Effector CD4-positive, alpha-beta T cell (primary cell): ENCODE results near the gene ZFAND3.

Experiments
- DNase-seq: peaks from one replicate; pipeline ENCODE4 v3.0.0-alpha.2; 2020

ZFAND3 gene

GRCh38 chr6:38156818-38157565 is 337.5 kb downstream of the ZFAND3 start:
- no peak for DNase-seq

- DNase-seq: no peak
Measured at GRCh38 chr6:38157905-38158304, 338.4 kb downstream of the ZFAND3 start.

GRCh38 chr6:38158762-38159350 is 339.3 kb downstream of the ZFAND3 start:
- DNase-seq: no peak

GRCh38 chr6:38159596-38159995 is 340.1 kb downstream of the ZFAND3 start:
- DNase-seq: no peak

- no peak for DNase-seq
Measured at GRCh38 chr6:38160831-38161230, 341.3 kb downstream of the ZFAND3 start.

GRCh38 chr6:38161331-38161730 is 341.8 kb downstream of the ZFAND3 start:
- DNase-seq: no peak

- DNase-seq: no peak
Measured at GRCh38 chr6:38161754-38162492, 342.4 kb downstream of the ZFAND3 start.

GRCh38 chr6:38162493-38163185 is 343.1 kb downstream of the ZFAND3 start:
- DNase-seq: no peak

- DNase-seq: no peak
Measured at GRCh38 chr6:38163186-38164130, 343.9 kb downstream of the ZFAND3 start.

- DNase-seq: no peak
Measured at GRCh38 chr6:38164131-38164481, 344.6 kb downstream of the ZFAND3 start.

- no peak for DNase-seq
Measured at GRCh38 chr6:38164671-38165108, 345.2 kb downstream of the ZFAND3 start.

- DNase-seq: no peak
Measured at GRCh38 chr6:38166411-38167240, 347.1 kb downstream of the ZFAND3 start.

- no peak for DNase-seq
Measured at GRCh38 chr6:38167598-38167997, 348.1 kb downstream of the ZFAND3 start.

GRCh38 chr6:38168126-38168525 is 348.6 kb downstream of the ZFAND3 start:
- no peak for DNase-seq

- DNase-seq: no peak
Measured at GRCh38 chr6:38168699-38169098, 349.2 kb downstream of the ZFAND3 start.

GRCh38 chr6:38169221-38169976 is 349.9 kb downstream of the ZFAND3 start:
- no peak for DNase-seq

- no peak for DNase-seq
Measured at GRCh38 chr6:38169977-38170526, 350.5 kb downstream of the ZFAND3 start.

GRCh38 chr6:38170666-38171355 is 351.3 kb downstream of the ZFAND3 start:
- DNase-seq: no peak

- DNase-seq: no peak
Measured at GRCh38 chr6:38171997-38172738, 352.6 kb downstream of the ZFAND3 start.
